OCI-LY3 (cell line): ENCODE data around the gene NAA20.

Experiments
- H2AFZ ChIP-seq: fragments of 200-600, 300-600 bp; shearing (Covaris generic); 2 replicates; pipeline ENCODE4 v1.6.0; 2014; ENCODE audit warnings: antibody characterized with exemption, low read depth, low read length
- H3K27ac ChIP-seq: fragments of 200-600, 300-600 bp; sonication (generic); 2 replicates; pipeline ENCODE4 v1.5.1; 2014; ENCODE audit warnings: mild to moderate bottlenecking, low read length, moderate library complexity, mixed read lengths
- H3K27me3 ChIP-seq: fragments of 200-600, 300-600 bp; sonication (generic); 2 replicates; pipeline ENCODE4 v1.6.1; 2014; ENCODE audit warnings: low read depth, low read length, mixed read lengths
- H3K36me3 ChIP-seq: fragments of 200-600, 300-600 bp; sonication (generic); replicated peaks from 2 replicates; pipeline ENCODE3; 2014; ENCODE audit warnings: low read depth, low read length, mixed read lengths
- H3K4me1 ChIP-seq: fragments of 300-600, 200-600 bp; sonication (generic); 2 replicates; pipeline ENCODE4 v1.6.1; 2014; ENCODE audit warnings: low read length, mixed read lengths
- H3K4me2 ChIP-seq: fragments of 200-600, 300-600 bp; sonication (generic); 2 replicates; pipeline ENCODE4 v1.6.1; 2014; ENCODE audit warnings: low read length, mixed read lengths
- H3K4me3 ChIP-seq: fragments of 300-600, 200-600 bp; sonication (generic); 2 replicates; pipeline ENCODE4 v1.5.1; 2014; ENCODE audit warnings: antibody characterized with exemption, mild to moderate bottlenecking, low read length, moderate library complexity
- H3K79me2 ChIP-seq: fragments of 300-600, 200-600 bp; shearing (Covaris generic); 2 replicates; pipeline ENCODE4 v1.6.1; 2014; ENCODE audit warnings: mild to moderate bottlenecking, low read length, mixed read lengths
- H3K9ac ChIP-seq: fragments of 300-600, 200-600 bp; shearing (Covaris generic); 2 replicates; pipeline ENCODE4 v1.6.0; 2014; ENCODE audit warnings: mild to moderate bottlenecking, low read length, moderate library complexity
- H3K9me3 ChIP-seq: fragments of 200-600, 300-600 bp; shearing (Covaris generic); 2 replicates; pipeline ENCODE4 v1.6.1; 2014; ENCODE audit warnings: low read length, mixed read lengths; ENCODE audit not compliant: insufficient read depth
- H4K20me1 ChIP-seq: fragments of 200-600, 300-600 bp; sonication (generic); 2 replicates; pipeline ENCODE4 v1.6.1; 2016; ENCODE audit warnings: low read length, mixed read lengths; ENCODE audit not compliant: insufficient read depth
- CTCF ChIP-seq: fragments of 200-600, 300-600 bp; sonication (generic); IDR thresholded peaks from 2 replicates; pipeline ENCODE4 v1.5.1; 2014; ENCODE audit warnings: antibody characterized with exemption, low read length, low read depth
- EZH2phosphoT487 ChIP-seq: fragments of 200-600 bp; shearing (Covaris generic); IDR thresholded peaks from 2 replicates; pipeline ENCODE4 v1.6.1; 2018; ENCODE audit warnings: antibody characterized with exemption, mixed run types, low read depth

Gene NAA20

GRCh38 chr20:19996222-19996621 lies 20.9 kb upstream of the NAA20 start:
- Histone ChIP-seq H3K4me2 (no peak overlapping the region), H3K79me2 (no peaks in the 10 kb centered on the region), H2AFZ (no peak overlapping the region), H3K4me1 (peaks cover 10% of the 10 kb centered on the region), H3K9me3 (no peaks in the 10 kb centered on the region), H4K20me1 (no peaks in the 10 kb centered on the region), H3K36me3 (no peaks in the 10 kb centered on the region), H3K27me3 (no peaks in the 10 kb centered on the region), H3K27ac (no peak overlapping the region), H3K9ac (no peak overlapping the region), H3K4me3 (no peak overlapping the region)
- TF ChIP-seq CTCF (no peak), EZH2phosphoT487 (no peak)

DNA sequence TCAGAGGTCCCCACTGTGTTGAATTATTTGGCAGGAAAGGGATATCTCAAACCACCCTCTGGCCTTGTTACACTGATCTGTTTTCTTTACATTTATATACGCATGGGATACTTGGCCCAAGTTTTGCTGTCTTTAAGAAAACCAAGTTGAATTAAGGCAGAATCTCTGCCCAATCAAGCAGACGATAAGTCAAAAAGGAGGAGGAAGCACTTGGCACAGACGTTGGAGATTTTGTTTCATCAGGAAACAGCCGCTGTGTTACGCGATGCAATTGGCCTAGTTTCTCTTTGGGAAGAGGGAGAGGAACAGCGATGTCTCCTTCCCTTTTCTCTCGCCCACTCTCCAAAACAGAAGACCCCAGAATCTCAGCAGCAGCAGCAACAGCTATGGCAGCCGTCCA lies 20.2 kb upstream of the NAA20 start:
- Histone ChIP-seq H3K9me3 (no peaks in the 10 kb centered on the region), H3K4me3 (no peak overlapping the region), H4K20me1 (no peaks in the 10 kb centered on the region), H2AFZ (no peak overlapping the region), H3K79me2 (no peaks in the 10 kb centered on the region), H3K36me3 (no peaks in the 10 kb centered on the region), H3K9ac (no peak overlapping the region), H3K27me3 (0 out of 2 replicates have a peak, but pooled peaks cover 5% of the 10 kb centered on the region), H3K4me2 (no peak overlapping the region), H3K4me1 (peaks cover 3% of the 10 kb centered on the region), H3K27ac (no peak overlapping the region)
- no peak for TF ChIP-seq EZH2phosphoT487
- no peak for TF ChIP-seq CTCF

DNA sequence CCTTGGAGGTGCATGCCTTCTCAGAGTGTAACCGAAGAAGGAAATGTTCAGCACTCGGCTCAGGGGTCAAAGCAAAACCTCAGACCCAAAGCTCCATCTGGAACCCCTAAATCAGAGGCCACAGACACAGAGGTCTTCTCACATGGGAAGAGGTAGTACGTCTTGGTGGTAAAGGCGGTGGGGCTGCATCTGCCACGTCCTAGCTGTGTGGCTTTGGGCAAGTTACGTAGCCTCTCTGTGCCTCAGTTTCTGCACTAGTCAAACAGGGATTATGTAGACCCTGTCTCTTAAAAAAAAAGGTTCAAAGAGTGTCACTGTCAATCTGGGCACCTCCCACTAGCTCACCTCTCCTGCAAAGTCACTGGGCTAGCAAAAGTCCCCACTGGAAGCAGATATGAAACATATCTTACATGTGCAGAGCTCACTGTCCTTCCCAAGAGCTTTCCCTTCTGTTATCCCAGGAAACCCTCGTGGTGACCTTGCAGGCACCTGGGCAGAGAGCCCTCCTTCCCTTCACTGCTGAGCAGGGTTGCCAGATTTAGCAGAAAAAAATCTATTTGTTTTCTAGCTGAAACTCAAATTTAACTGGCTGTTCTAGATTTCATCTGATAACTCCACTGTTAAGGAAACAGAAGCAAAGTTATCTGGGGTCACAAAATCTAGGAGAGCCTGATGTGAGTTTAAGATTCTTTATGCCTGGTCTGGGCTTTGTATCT lies 18.0 kb upstream of the NAA20 start:
- no peak overlapping the region for H3K27ac ChIP-seq
- no peak overlapping the region for H3K9ac ChIP-seq
- no peaks in the 10 kb centered on the region; the same call in 1 of the 2 replicates for H3K4me1 ChIP-seq
- H3K4me2 ChIP-seq = no peak overlapping the region
- no peak overlapping the region for H3K4me3 ChIP-seq
- no peaks in the 10 kb centered on the region for H4K20me1 ChIP-seq
- no peaks in the 10 kb centered on the region for H3K36me3 ChIP-seq
- no peaks in the 10 kb centered on the region for H3K79me2 ChIP-seq
- 0 out of 2 replicates have a peak, but pooled peaks cover 10% of the 10 kb centered on the region for H3K27me3 ChIP-seq
- no peaks in the 10 kb centered on the region for H3K9me3 ChIP-seq
- no peak overlapping the region for H2AFZ ChIP-seq
- TF ChIP-seq CTCF (no peak), EZH2phosphoT487 (no peak)

DNA sequence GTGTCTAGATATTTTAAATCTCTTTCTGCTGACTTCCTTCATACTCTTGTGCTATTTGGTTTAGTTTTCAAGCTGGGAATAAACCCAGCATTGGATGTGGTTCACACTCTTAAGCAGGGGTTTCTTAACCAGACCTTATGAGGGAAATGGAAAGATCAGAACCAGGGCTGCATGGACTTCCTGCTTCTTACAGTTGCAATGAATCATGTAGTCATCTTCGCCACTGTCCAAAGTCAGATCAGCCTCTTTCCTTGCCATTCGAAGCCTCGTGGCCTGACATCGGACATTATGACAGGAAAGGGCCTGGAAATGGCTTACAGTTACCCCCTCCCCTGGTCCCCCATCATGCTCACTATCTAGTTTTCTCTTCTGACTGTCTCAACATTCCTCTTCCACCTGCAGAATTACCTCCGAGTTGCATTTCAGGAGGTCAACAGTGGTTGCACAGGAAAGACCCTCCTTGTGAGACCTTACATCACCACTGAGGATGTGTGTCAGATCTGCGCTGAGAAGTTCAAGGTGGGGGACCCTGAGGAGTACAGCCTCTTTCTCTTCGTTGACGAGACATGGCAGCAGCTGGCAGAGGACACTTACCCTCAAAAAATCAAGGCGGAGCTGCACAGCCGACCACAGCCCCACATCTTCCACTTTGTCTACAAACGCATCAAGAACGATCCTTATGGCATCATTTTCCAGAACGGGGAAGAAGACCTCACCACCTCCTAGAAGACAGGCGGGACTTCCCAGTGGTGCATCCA lies 16.8 kb upstream of the NAA20 start:
- Histone ChIP-seq H3K4me2 (no peak overlapping the region), H3K4me3 (no peak overlapping the region), H3K9ac (no peak overlapping the region), H3K79me2 (no peaks in the 10 kb centered on the region), H2AFZ (no peak overlapping the region), H3K36me3 (no peaks in the 10 kb centered on the region), H4K20me1 (no peaks in the 10 kb centered on the region), H3K9me3 (no peaks in the 10 kb centered on the region), H3K4me1 (no peaks in the 10 kb centered on the region), H3K27me3 (0 out of 2 replicates have a peak, but pooled peaks cover 10% of the 10 kb centered on the region), H3K27ac (no peak overlapping the region)
- TF ChIP-seq EZH2phosphoT487 (no peak), CTCF (no peak)
